Measurements from ENCODE around the gene DOP1A.
A peak's percentile ranks its signal among the peaks of the same experiment; 100 is the strongest.

DOP1A gene

GRCh38 chr6:83057705-83058321, 9.7 kb upstream of the DOP1A start:
- peaks cover 10% of the 10 kb centered on the region for H3K36me3 ChIP-seq (ENCODE audit: insufficient read depth, low read length)
- H3K4me1 ChIP-seq (ENCODE audit: insufficient read depth, low read length) = no peaks in the 10 kb centered on the region
- H3K9me3 ChIP-seq (ENCODE audit: low read length) = no peaks in the 10 kb centered on the region
- H2AFZ ChIP-seq (ENCODE audit: low read depth, low read length) = no peak overlapping the region
- H3K4me3 ChIP-seq (ENCODE audit: low read length) = no peak overlapping the region
- no peaks in the 10 kb centered on the region for H3K27me3 ChIP-seq (ENCODE audit: insufficient read depth, low read length)

- H3K9me3 ChIP-seq (ENCODE audit: low read length) = no peaks in the 10 kb centered on the region
- H2AFZ ChIP-seq (ENCODE audit: low read depth, low read length) = no peak overlapping the region
- H3K36me3 ChIP-seq (ENCODE audit: insufficient read depth, low read length) = peaks cover 4% of the 10 kb centered on the region
- peaks cover 11% of the 10 kb centered on the region for H3K4me1 ChIP-seq (ENCODE audit: insufficient read depth, low read length)
- no peak overlapping the region for H3K4me3 ChIP-seq (ENCODE audit: low read length)
- no peaks in the 10 kb centered on the region for H3K27me3 ChIP-seq (ENCODE audit: insufficient read depth, low read length)
Measured at GRCh38 chr6:83061190-83061589, 6.3 kb upstream of the DOP1A start.

- H3K27me3 ChIP-seq (ENCODE audit: insufficient read depth, low read length) = no peaks in the 10 kb centered on the region
- no peak overlapping the region for H3K4me3 ChIP-seq (ENCODE audit: low read length)
- no peak overlapping the region for H2AFZ ChIP-seq (ENCODE audit: low read depth, low read length)
- H3K9me3 ChIP-seq (ENCODE audit: low read length) = no peaks in the 10 kb centered on the region
- peaks cover 3% of the 10 kb centered on the region for H3K36me3 ChIP-seq (ENCODE audit: insufficient read depth, low read length)
- peaks cover 11% of the 10 kb centered on the region for H3K4me1 ChIP-seq (ENCODE audit: insufficient read depth, low read length)
Measured at GRCh38 chr6:83062225-83062624, 5.2 kb upstream of the DOP1A start.

DNA sequence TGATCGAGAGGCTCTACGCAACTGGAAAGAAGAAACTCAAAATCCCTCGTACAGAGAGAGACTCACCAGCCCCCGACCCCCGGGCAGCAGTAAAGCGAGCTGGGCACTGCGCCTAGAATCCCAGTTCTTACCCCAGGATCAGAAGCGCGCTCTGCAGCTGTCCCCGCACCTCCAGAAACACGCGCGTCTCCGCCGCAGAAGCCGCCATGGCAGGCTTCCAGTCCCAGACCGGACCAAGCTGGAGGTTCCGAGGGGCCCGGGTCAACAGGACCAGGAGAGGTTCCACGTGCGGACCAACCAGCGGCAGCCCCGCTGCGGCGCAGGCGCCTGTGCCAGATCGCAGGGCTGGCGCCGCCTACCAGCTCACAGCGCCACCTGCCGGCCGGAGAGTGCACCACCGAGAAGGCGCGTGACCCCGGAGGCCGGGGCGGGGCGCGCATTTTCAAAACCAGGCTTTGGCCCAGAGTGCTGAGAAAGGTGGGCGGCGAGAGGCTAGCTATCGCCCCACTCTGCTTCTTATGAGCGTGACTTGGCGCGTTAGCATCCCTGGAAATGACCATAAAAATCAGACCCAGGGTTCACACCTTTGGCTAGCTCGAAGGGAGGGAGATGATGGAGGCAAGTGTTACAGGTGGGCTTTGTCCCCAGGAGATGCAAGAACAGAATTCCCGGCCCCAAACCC, 1.8 kb upstream of the DOP1A start, which contains the start of gene UBE3D:
TSS of gene UBE3D (minus strand) at position 331 of the 682 bp plus-strand sequence. CDS start at position 208, 123 bp downstream.
- no peaks in the 10 kb centered on the region for H3K9me3 ChIP-seq (ENCODE audit: low read length)
- H2AFZ ChIP-seq (ENCODE audit: low read depth, low read length) = peak within 1 kb of the TSS; percentile 88
- no peaks in the 10 kb centered on the region for H3K27me3 ChIP-seq (ENCODE audit: insufficient read depth, low read length)
- peaks cover 3% of the 10 kb centered on the region for H3K36me3 ChIP-seq (ENCODE audit: insufficient read depth, low read length)
- peaks cover 20% of the 10 kb centered on the region for H3K4me1 ChIP-seq (ENCODE audit: insufficient read depth, low read length)
- peak within 1 kb of the TSS; percentile 85 for H3K4me3 ChIP-seq (ENCODE audit: low read length)

DNA sequence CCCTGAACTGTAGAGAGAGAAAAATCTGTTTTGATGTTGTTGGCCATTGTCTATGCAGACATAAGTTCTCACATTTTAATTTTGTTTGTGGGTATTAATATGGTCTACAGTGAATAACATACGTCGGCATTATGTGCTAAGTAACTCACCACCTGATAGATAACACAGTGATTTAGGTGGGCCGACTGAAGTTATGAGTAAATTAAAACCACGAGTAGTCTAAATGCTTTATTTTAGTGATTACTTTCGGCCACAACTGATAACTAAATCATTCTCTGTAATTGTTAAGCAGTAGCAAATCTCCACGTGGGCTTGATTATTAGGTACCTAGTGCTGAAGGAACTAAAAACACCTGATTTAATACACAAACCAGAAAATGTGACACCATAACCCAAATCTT, 1.1 kb downstream of the DOP1A start:
- no peaks in the 10 kb centered on the region for H3K27me3 ChIP-seq (ENCODE audit: insufficient read depth, low read length)
- H3K36me3 ChIP-seq (ENCODE audit: insufficient read depth, low read length) = no peaks in the 10 kb centered on the region
- peak overlapping the region; percentile 88 for H3K4me3 ChIP-seq (ENCODE audit: low read length)
- H2AFZ ChIP-seq (ENCODE audit: low read depth, low read length) = no peak overlapping the region
- H3K9me3 ChIP-seq (ENCODE audit: low read length) = no peaks in the 10 kb centered on the region
- H3K4me1 ChIP-seq (ENCODE audit: insufficient read depth, low read length) = peaks cover 20% of the 10 kb centered on the region

DNA sequence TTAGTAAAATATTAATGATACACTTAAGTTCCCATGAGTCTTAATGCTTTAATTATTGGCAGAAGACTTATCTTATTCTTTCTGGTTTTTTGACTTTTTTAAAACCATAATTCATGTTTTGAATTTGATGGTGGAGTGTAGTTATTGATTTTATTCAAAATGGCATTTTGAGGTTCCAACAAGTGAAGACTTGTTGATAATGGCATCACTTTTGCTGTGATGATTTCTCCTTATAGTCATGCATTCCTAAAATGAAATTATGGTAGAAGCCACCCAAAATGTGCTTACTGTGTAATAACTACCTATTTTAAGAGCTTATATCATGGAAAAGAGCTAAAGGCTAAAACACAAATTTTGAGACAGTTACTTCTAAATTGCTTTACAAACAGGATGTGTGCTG, 2.2 kb downstream of the DOP1A start:
- no peak overlapping the region for H3K4me3 ChIP-seq (ENCODE audit: low read length)
- H3K27me3 ChIP-seq (ENCODE audit: insufficient read depth, low read length) = no peaks in the 10 kb centered on the region
- H3K36me3 ChIP-seq (ENCODE audit: insufficient read depth, low read length) = no peaks in the 10 kb centered on the region
- H2AFZ ChIP-seq (ENCODE audit: low read depth, low read length) = no peak overlapping the region
- peaks cover 18% of the 10 kb centered on the region for H3K4me1 ChIP-seq (ENCODE audit: insufficient read depth, low read length)
- H3K9me3 ChIP-seq (ENCODE audit: low read length) = no peaks in the 10 kb centered on the region

GRCh38 chr6:83071023-83071422, 3.6 kb downstream of the DOP1A start:
- H2AFZ ChIP-seq (ENCODE audit: low read depth, low read length) = no peak overlapping the region
- H3K36me3 ChIP-seq (ENCODE audit: insufficient read depth, low read length) = no peaks in the 10 kb centered on the region
- no peaks in the 10 kb centered on the region for H3K27me3 ChIP-seq (ENCODE audit: insufficient read depth, low read length)
- H3K4me1 ChIP-seq (ENCODE audit: insufficient read depth, low read length) = peaks cover 10% of the 10 kb centered on the region
- H3K4me3 ChIP-seq (ENCODE audit: low read length) = no peak overlapping the region
- peaks cover 1% of the 10 kb centered on the region for H3K9me3 ChIP-seq (ENCODE audit: low read length)

DNA sequence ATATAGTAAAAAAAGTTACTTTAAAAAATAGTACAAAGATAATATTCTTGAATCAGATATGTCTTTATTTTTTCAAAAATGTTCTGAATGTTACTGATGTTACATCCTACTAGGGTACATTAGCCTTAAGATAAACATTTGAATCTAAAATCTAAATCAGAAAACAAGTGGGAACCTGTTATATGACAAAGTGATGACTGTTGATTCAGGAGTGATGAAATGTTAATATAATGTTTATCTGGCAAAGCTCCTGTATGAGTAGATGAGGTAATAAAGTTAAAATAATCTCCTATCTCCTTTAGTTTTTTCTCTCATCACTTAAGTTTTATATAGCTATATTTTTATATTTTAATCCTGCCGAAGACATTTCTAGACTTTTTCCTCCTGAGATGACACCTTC, 4.2 kb downstream of the DOP1A start:
- Histone ChIP-seq H3K4me3 (ENCODE audit: low read length) (no peak overlapping the region), H2AFZ (ENCODE audit: low read depth, low read length) (no peak overlapping the region), H3K9me3 (ENCODE audit: low read length) (peaks cover 1% of the 10 kb centered on the region), H3K4me1 (ENCODE audit: insufficient read depth, low read length) (peaks cover 9% of the 10 kb centered on the region), H3K36me3 (ENCODE audit: insufficient read depth, low read length) (no peaks in the 10 kb centered on the region), H3K27me3 (ENCODE audit: insufficient read depth, low read length) (no peaks in the 10 kb centered on the region)

GRCh38 chr6:83072726-83073125, 5.3 kb downstream of the DOP1A start:
- no peaks in the 10 kb centered on the region for H3K27me3 ChIP-seq (ENCODE audit: insufficient read depth, low read length)
- H3K4me1 ChIP-seq (ENCODE audit: insufficient read depth, low read length) = peaks cover 9% of the 10 kb centered on the region
- peaks cover 1% of the 10 kb centered on the region for H3K9me3 ChIP-seq (ENCODE audit: low read length)
- no peaks in the 10 kb centered on the region for H3K36me3 ChIP-seq (ENCODE audit: insufficient read depth, low read length)
- H2AFZ ChIP-seq (ENCODE audit: low read depth, low read length) = no peak overlapping the region
- no peak overlapping the region for H3K4me3 ChIP-seq (ENCODE audit: low read length)

- Histone ChIP-seq H3K27me3 (ENCODE audit: insufficient read depth, low read length) (no peaks in the 10 kb centered on the region), H2AFZ (ENCODE audit: low read depth, low read length) (no peak overlapping the region), H3K4me1 (ENCODE audit: insufficient read depth, low read length) (peaks cover 8% of the 10 kb centered on the region), H3K36me3 (ENCODE audit: insufficient read depth, low read length) (no peaks in the 10 kb centered on the region), H3K4me3 (ENCODE audit: low read length) (no peak overlapping the region), H3K9me3 (ENCODE audit: low read length) (peaks cover 1% of the 10 kb centered on the region)
Measured at GRCh38 chr6:83073615-83074014, 6.1 kb downstream of the DOP1A start.

DNA sequence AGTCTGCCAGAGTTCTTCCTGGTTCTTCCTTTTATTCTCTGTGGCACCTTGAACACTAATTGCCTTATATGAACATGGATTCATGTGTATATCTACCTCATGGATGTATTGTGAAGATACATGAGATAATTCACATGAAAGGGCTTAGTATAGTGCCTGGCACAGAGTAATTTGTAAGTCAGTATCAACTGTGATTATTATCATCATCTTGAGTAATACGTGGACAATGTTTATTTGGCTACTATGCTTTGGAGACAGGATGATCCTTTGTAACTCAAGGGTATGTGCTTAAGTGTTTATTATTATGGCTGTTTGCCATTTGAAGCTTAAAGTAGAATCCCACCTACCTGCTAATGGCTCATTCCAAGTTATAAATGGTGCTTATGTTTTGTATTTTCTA, 16.0 kb downstream of the DOP1A start:
- Histone ChIP-seq H3K9me3 (ENCODE audit: low read length) (no peaks in the 10 kb centered on the region), H3K36me3 (ENCODE audit: insufficient read depth, low read length) (no peaks in the 10 kb centered on the region), H3K4me3 (ENCODE audit: low read length) (no peak overlapping the region), H3K4me1 (ENCODE audit: insufficient read depth, low read length) (no peaks in the 10 kb centered on the region), H2AFZ (ENCODE audit: low read depth, low read length) (no peak overlapping the region), H3K27me3 (ENCODE audit: insufficient read depth, low read length) (no peaks in the 10 kb centered on the region)

DNA sequence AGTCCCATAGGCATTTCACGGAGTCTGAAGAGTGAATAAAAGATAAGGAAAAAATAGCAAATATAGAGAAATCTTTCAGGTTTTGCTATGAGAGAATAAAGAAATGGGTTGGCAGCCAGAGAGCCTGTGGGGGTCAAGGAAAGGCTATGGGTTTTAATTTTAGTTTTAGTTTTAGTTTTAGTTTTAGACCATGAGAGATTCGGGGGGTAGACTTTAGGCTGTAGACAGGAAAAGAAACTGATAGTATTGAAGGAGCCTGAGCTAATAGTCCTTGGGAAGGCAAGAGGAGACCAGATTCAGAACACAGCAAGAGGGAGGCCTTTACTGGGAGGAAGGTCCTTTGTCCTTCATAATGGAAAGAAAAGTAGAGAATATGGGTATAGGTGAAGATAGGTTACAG, 19.3 kb downstream of the DOP1A start:
- Histone ChIP-seq H3K36me3 (ENCODE audit: insufficient read depth, low read length) (no peaks in the 10 kb centered on the region), H2AFZ (ENCODE audit: low read depth, low read length) (no peak overlapping the region), H3K27me3 (ENCODE audit: insufficient read depth, low read length) (no peaks in the 10 kb centered on the region), H3K9me3 (ENCODE audit: low read length) (no peaks in the 10 kb centered on the region), H3K4me3 (ENCODE audit: low read length) (no peak overlapping the region), H3K4me1 (ENCODE audit: insufficient read depth, low read length) (no peaks in the 10 kb centered on the region)

DNA sequence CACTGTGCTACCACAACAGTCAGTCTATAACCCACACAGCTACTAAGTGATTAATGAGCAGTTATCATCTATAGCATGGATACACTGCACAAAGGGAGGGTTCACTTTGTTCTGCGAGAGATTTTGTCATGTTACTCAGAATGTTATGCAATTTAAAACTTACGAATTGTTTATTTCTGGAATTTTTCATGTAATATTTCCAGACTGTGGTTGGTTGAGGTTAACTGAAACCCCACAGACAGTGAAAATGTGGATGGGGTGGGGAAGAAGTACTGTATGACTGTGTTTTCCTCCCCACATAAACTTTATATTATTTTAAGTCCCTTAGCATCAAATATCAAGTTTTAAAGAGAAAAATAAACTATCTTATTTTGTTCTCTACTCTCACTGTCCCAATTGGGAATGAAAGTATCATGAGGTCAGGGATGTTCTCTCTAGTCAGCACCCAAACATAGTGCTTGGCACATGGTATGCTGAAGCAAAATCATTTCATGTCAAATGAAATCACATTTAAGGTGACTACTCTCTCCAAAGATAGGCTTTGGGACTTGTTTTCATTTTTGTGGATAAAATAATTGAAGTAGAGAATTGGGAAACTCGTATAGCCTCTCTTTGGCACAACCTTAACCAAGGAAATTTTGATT, 25.4 kb downstream of the DOP1A start:
- H3K36me3 ChIP-seq (ENCODE audit: insufficient read depth, low read length) = no peaks in the 10 kb centered on the region
- no peaks in the 10 kb centered on the region for H3K9me3 ChIP-seq (ENCODE audit: low read length)
- H3K27me3 ChIP-seq (ENCODE audit: insufficient read depth, low read length) = no peaks in the 10 kb centered on the region
- no peak overlapping the region for H3K4me3 ChIP-seq (ENCODE audit: low read length)
- no peak overlapping the region for H2AFZ ChIP-seq (ENCODE audit: low read depth, low read length)
- H3K4me1 ChIP-seq (ENCODE audit: insufficient read depth, low read length) = no peaks in the 10 kb centered on the region
